WTC11 (cell line): Measurements from ENCODE around the gene LPIN2.
"Not testable (repeated sequence)": the region's sequence is repeated elsewhere in the genome, so short reads cannot be mapped to it uniquely, and the experiment has no call there.

Experiments used
- NR2C2 ChIP-seq: sonication (generic); formaldehyde crosslinking; IDR thresholded peaks from 2 replicates; pipeline ENCODE4 v1.8.0; 2022; ENCODE audit warnings: mild to moderate bottlenecking, missing genetic modification reagents
- SMAD3 ChIP-seq: sonication (generic); formaldehyde crosslinking; IDR thresholded peaks from 2 replicates; pipeline ENCODE4 v1.8.0; 2022; ENCODE audit warnings: missing genetic modification reagents, mild to moderate bottlenecking, borderline replicate concordance
- TEAD4 ChIP-seq: sonication (generic); formaldehyde crosslinking; IDR thresholded peaks from 2 replicates; pipeline ENCODE4 v1.8.0; 2022; ENCODE audit warnings: mild to moderate bottlenecking, missing genetic modification reagents
- TF ChIP-seq, protein P1 (sequence below): sonication (generic); formaldehyde crosslinking; IDR thresholded peaks from 2 replicates; pipeline ENCODE4 v1.8.0; 2022; ENCODE audit warnings: mild to moderate bottlenecking, missing genetic modification reagents
- TF ChIP-seq, protein P2 (sequence below): sonication (generic); formaldehyde crosslinking; IDR thresholded peaks from 2 replicates; pipeline ENCODE4 v1.8.0; 2022; ENCODE audit warnings: mild to moderate bottlenecking, missing genetic modification reagents

GRCh38 chr18:3028115-3028514 lies 15.2 kb upstream of the LPIN2 start:
- not testable (repeated sequence) for TF ChIP-seq NR2C2 (CRISPR knock-in tag); TEAD4; SMAD3 (CRISPR knock-in tag)
- TF ChIP-seq, protein P1, sequence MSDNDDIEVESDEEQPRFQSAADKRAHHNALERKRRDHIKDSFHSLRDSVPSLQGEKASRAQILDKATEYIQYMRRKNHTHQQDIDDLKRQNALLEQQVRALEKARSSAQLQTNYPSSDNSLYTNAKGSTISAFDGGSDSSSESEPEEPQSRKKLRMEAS (CRISPR knock-in tag): not testable (repeated sequence)
- TF ChIP-seq, protein P2, sequence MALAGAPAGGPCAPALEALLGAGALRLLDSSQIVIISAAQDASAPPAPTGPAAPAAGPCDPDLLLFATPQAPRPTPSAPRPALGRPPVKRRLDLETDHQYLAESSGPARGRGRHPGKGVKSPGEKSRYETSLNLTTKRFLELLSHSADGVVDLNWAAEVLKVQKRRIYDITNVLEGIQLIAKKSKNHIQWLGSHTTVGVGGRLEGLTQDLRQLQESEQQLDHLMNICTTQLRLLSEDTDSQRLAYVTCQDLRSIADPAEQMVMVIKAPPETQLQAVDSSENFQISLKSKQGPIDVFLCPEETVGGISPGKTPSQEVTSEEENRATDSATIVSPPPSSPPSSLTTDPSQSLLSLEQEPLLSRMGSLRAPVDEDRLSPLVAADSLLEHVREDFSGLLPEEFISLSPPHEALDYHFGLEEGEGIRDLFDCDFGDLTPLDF (CRISPR knock-in tag): not testable (repeated sequence)
